CD4-positive, alpha-beta memory T cell (primary cell): ENCODE measurements around the gene BSCL2. TPM values are rescaled to one million over a fixed set of nuclear protein-coding genes. Genes with fewer than 3 reads are reported as not detected.

Source experiments
- polyA plus RNA-seq, 2 donors: library from polyadenylated mRNA; unstranded; fragments of 300-500 nt; fragmentation: Illumina TruSeq; gene quantifications; one replicate each; pipeline ENCODE4 v1.2.3, GENCODE V29; 2021
- total RNA-seq, 2 experiments: library from RNA; stranded (reverse); gene quantifications; one replicate each; pipeline ENCODE4 v1.2.3, GENCODE V29; 2021

The BSCL2 gene
- total and polyA plus RNA-seq, 4 experiments from 2014 or later: 34.5 to 51.7 (median 42.8) TPM

Other genes starting within 250 kb of the BSCL2 start
- gene AHNAK, start 160.6 kb downstream of the BSCL2 start, total RNA-seq: 100 to 1,000 TPM; 559 to 573 TPM
- gene AHNAK, start 160.6 kb downstream of the BSCL2 start, polyA plus RNA-seq: 100 to 1,000 TPM in 1 of 2 donors, 10 to 100 TPM in 1; 23.5 to 186 TPM
- gene EEF1G, start 133.5 kb downstream of the BSCL2 start, total RNA-seq: 1,000 to 10,000 TPM; 1,815 to 1,855 TPM
- 1,000 to 10,000 TPM; 1,453 to 1,910 TPM for gene EEF1G, start 133.5 kb downstream of the BSCL2 start, polyA plus RNA-seq
- gene TUT1, start 115.9 kb downstream of the BSCL2 start, total RNA-seq: 10 to 100 TPM; 37.7 to 38.1 TPM
- 10 to 100 TPM; 14.6 to 19.7 TPM for gene TUT1, start 115.9 kb downstream of the BSCL2 start, polyA plus RNA-seq
- gene MTA2, start 105.6 kb downstream of the BSCL2 start, total RNA-seq: 100 to 1,000 TPM; 207 to 210 TPM
- 10 to 100 TPM; 16.6 to 36.4 TPM for gene MTA2, start 105.6 kb downstream of the BSCL2 start, polyA plus RNA-seq
- 100 to 1,000 TPM; 192 to 201 TPM for gene EML3, start 94.6 kb downstream of the BSCL2 start, total RNA-seq
- gene EML3, start 94.6 kb downstream of the BSCL2 start, polyA plus RNA-seq: 10 to 100 TPM; 18.2 to 24.8 TPM
- gene ROM1, start 94.2 kb downstream of the BSCL2 start, total RNA-seq: 1 to 10 TPM; 1.6 to 1.9 TPM
- under 1 TPM; 0.98 to 1.00 TPM for gene ROM1, start 94.2 kb downstream of the BSCL2 start, polyA plus RNA-seq
- gene B3GAT3, start 85.4 kb downstream of the BSCL2 start, total RNA-seq: 10 to 100 TPM; 66.3 to 74.3 TPM
- 10 to 100 TPM; 37.9 to 48.4 TPM for gene B3GAT3, start 85.4 kb downstream of the BSCL2 start, polyA plus RNA-seq
- gene GANAB, start 60.8 kb downstream of the BSCL2 start, total RNA-seq: 100 to 1,000 TPM; 260 to 262 TPM
- gene GANAB, start 60.8 kb downstream of the BSCL2 start, polyA plus RNA-seq: 100 to 1,000 TPM; 122 to 142 TPM
- 10 to 100 TPM; 32.2 to 34.3 TPM for gene INTS5, start 54.1 kb downstream of the BSCL2 start, total RNA-seq
- gene INTS5, start 54.1 kb downstream of the BSCL2 start, polyA plus RNA-seq: 10 to 100 TPM; 23.7 to 39.4 TPM
- gene C11orf98, start 42.2 kb downstream of the BSCL2 start, total RNA-seq: 10 to 100 TPM; 48.9 to 53.1 TPM
- 10 to 100 TPM; 77.8 to 94.9 TPM for gene C11orf98, start 42.2 kb downstream of the BSCL2 start, polyA plus RNA-seq
- gene CSKMT, start 42.1 kb downstream of the BSCL2 start, total RNA-seq: 10 to 100 TPM; 31.4 to 32.3 TPM
- 1 to 10 TPM; 3.0 to 3.8 TPM for gene CSKMT, start 42.1 kb downstream of the BSCL2 start, polyA plus RNA-seq
- 1 to 10 TPM; 7.2 to 8.5 TPM for gene UQCC3, start 35.8 kb downstream of the BSCL2 start, total RNA-seq
- gene UQCC3, start 35.8 kb downstream of the BSCL2 start, polyA plus RNA-seq: 10 to 100 TPM; 10.7 to 12.1 TPM
- gene LBHD1, start 35.2 kb downstream of the BSCL2 start, total RNA-seq: 10 to 100 TPM; 26.7 to 28.6 TPM
- gene LBHD1, start 35.2 kb downstream of the BSCL2 start, polyA plus RNA-seq: 1 to 10 TPM; 2.4 to 2.7 TPM
- 100 to 1,000 TPM; 178 to 185 TPM for gene UBXN1, start 28.4 kb downstream of the BSCL2 start, total RNA-seq
- gene UBXN1, start 28.4 kb downstream of the BSCL2 start, polyA plus RNA-seq: 100 to 1,000 TPM; 150 to 181 TPM
- gene LRRN4CL, start 17.9 kb downstream of the BSCL2 start, total RNA-seq: under 1 TPM; 0.11 to 0.12 TPM
- gene LRRN4CL, start 17.9 kb downstream of the BSCL2 start, polyA plus RNA-seq: not detected
- not detected for gene GNG3, start 252 bp upstream of the BSCL2 start, total RNA-seq
- not detected for gene GNG3, start 252 bp upstream of the BSCL2 start, polyA plus RNA-seq
- gene HNRNPUL2, start 20.0 kb upstream of the BSCL2 start, total RNA-seq: 10 to 100 TPM; 79.6 to 83.4 TPM
- 1 to 10 TPM in 1 of 2 donors, under 1 TPM in 1; 0.30 to 3.2 TPM for gene HNRNPUL2, start 20.0 kb upstream of the BSCL2 start, polyA plus RNA-seq
- gene TTC9C, start 21.1 kb upstream of the BSCL2 start, total RNA-seq: 10 to 100 TPM; 51.0 to 53.5 TPM
- 10 to 100 TPM; 10.2 to 25.8 TPM for gene TTC9C, start 21.1 kb upstream of the BSCL2 start, polyA plus RNA-seq
- 10 to 100 TPM; 27.2 to 27.9 TPM for gene ZBTB3, start 46.7 kb upstream of the BSCL2 start, total RNA-seq
- 1 to 10 TPM; 6.0 to 8.6 TPM for gene ZBTB3, start 46.7 kb upstream of the BSCL2 start, polyA plus RNA-seq
- 10 to 100 TPM; 77.2 to 84.6 TPM for gene POLR2G, start 54.2 kb upstream of the BSCL2 start, total RNA-seq
- gene POLR2G, start 54.2 kb upstream of the BSCL2 start, polyA plus RNA-seq: 100 to 1,000 TPM; 207 to 300 TPM
- 10 to 100 TPM; 26.3 to 34.0 TPM for gene TAF6L, start 64.0 kb upstream of the BSCL2 start, total RNA-seq
- 10 to 100 TPM in 1 of 2 donors, 1 to 10 TPM in 1; 5.7 to 10.5 TPM for gene TAF6L, start 64.0 kb upstream of the BSCL2 start, polyA plus RNA-seq
- gene TMEM179B, start 80.0 kb upstream of the BSCL2 start, total RNA-seq: 10 to 100 TPM; 66.3 to 66.6 TPM
- gene TMEM179B, start 80.0 kb upstream of the BSCL2 start, polyA plus RNA-seq: 100 to 1,000 TPM; 102 to 166 TPM
- gene TMEM223, start 84.6 kb upstream of the BSCL2 start, total RNA-seq: 10 to 100 TPM; 21.6 to 23.1 TPM
- 10 to 100 TPM; 38.9 to 45.5 TPM for gene TMEM223, start 84.6 kb upstream of the BSCL2 start, polyA plus RNA-seq
- gene NXF1, start 98.0 kb upstream of the BSCL2 start, total RNA-seq: 100 to 1,000 TPM; 195 to 196 TPM
- gene NXF1, start 98.0 kb upstream of the BSCL2 start, polyA plus RNA-seq: 10 to 100 TPM; 75.2 to 83.2 TPM
- gene STX5, start 124.6 kb upstream of the BSCL2 start, total RNA-seq: 10 to 100 TPM; 66.0 to 67.9 TPM
- gene STX5, start 124.6 kb upstream of the BSCL2 start, polyA plus RNA-seq: 10 to 100 TPM; 30.4 to 31.8 TPM
- gene TEX54, start 125.4 kb upstream of the BSCL2 start, total RNA-seq: not detected
- gene TEX54, start 125.4 kb upstream of the BSCL2 start, polyA plus RNA-seq: 1 to 10 TPM; 1.3 to 1.9 TPM
- 10 to 100 TPM; 79.3 to 82.2 TPM for gene WDR74, start 132.2 kb upstream of the BSCL2 start, total RNA-seq
- 10 to 100 TPM; 33.9 to 50.8 TPM for gene WDR74, start 132.2 kb upstream of the BSCL2 start, polyA plus RNA-seq
- gene SLC3A2, start 173.5 kb upstream of the BSCL2 start, total RNA-seq: 100 to 1,000 TPM; 205 to 215 TPM
- gene SLC3A2, start 173.5 kb upstream of the BSCL2 start, polyA plus RNA-seq: 100 to 1,000 TPM; 157 to 226 TPM
- not detected for gene CHRM1, start 213.9 kb upstream of the BSCL2 start, total RNA-seq
- gene CHRM1, start 213.9 kb upstream of the BSCL2 start, polyA plus RNA-seq: not detected